Measurements from ENCODE around the gene BFSP1.
A peak's percentile ranks its signal among the peaks of the same experiment; 100 is the strongest.

The BFSP1 gene

DNA sequence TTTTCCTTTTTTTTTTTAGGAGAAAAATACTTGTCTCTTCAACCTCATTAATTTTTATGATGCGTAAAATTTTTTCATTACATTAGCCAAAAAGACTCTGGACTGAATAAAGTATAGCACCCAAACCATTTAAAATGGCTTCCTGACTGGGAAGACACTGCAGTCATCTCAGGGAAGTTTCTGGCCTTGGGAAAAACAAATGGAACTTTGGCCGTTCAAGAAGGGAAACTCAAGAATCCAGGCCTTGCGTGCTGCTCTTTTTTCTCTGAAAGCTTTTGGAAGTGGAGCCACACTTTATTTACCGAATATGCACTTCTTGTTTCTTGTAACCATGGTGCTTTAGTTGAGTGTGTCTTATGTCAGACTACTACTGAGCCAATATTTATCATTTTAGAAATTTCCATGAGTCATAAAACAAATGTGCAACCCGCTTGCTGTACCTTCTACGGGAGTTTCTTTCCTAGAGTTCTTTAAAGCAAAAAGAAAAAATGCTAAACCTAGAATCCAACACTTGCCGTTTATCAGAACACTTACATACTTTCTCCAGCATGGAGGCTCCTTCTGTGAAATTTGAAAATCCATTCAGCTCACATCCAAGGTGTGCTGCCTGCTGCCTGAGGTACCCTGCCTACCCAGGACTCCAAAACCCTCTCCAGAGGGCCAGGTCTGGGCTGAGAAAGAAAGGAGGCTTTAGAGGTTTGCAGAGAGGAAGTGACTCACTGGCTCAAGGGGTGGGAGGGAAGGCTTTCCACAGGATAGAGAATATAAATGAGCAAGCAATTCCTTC lies 27.2 kb upstream of the BFSP1 start:
- peak; percentile 85 for DNase-seq (ENCODE audit: low spot score)
- peak; percentile 79 for FAIRE-seq

- FAIRE-seq (peak; percentile 17), DNase-seq (ENCODE audit: low spot score) (peak; percentile 49)
Observed at GRCh38 chr20:17557675-17558006, 26.5 kb upstream of the BFSP1 start.

DNA sequence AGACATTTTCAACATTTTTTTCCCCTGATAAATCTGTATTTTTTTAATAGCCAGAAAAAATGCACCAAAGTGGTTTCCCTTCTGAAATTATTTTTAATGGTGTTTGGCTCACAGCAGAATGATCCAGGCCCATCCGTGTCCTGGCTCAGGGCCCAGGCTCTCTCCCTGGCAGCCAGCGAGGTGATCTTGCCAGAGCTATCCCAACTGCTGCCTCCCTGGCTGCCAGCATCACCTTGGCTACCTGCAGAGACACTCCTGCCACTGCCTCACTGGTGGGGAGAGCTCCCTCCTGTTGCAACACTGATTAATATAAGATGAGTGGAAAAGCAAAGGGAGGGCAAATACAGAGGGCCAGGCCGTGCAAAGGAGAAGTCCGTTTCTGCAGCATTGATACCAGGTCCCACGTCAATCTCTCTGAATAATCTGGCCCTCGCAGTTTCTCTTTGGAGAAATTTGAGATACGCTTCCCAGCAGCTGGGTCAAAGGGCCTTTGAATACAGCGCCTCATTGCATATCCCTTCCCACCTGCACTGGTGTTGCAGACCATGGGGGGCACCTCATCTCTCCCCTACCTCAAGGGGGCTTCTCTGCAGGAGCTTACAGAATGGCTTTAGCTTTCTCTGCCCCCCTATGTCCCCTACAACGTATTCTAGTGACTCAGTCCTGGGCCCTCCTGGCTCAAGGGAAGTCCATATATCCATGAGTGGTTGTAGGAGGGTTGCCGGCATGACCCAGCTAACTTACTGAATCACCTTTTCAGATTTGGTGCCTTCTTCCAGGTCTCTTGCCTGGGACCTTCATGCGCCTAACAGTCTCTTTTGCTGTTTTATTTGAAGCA lies 25.9 kb upstream of the BFSP1 start:
- DNase-seq (ENCODE audit: low spot score), result no peak
- no peak for FAIRE-seq

- FAIRE-seq (no peak), DNase-seq (ENCODE audit: low spot score) (no peak)
Observed at GRCh38 chr20:17555106-17555505, 23.9 kb upstream of the BFSP1 start.

- DNase-seq (ENCODE audit: low spot score) (no peak), FAIRE-seq (no peak)
Observed at GRCh38 chr20:17549131-17549530, 18.0 kb upstream of the BFSP1 start.

GRCh38 chr20:17545127-17545526 lies 13.9 kb upstream of the BFSP1 start:
- no peak for FAIRE-seq
- no peak for DNase-seq (ENCODE audit: low spot score)

GRCh38 chr20:17543531-17544131 lies 12.5 kb upstream of the BFSP1 start:
- FAIRE-seq (no peak), DNase-seq (ENCODE audit: low spot score) (no peak)

- FAIRE-seq, result no peak
- DNase-seq (ENCODE audit: low spot score), result no peak
Observed at GRCh38 chr20:17542993-17543412, 11.8 kb upstream of the BFSP1 start.

GRCh38 chr20:17542481-17542880 lies 11.3 kb upstream of the BFSP1 start:
- FAIRE-seq, result no peak
- no peak for DNase-seq (ENCODE audit: low spot score)

GRCh38 chr20:17541996-17542395 lies 10.8 kb upstream of the BFSP1 start:
- DNase-seq (ENCODE audit: low spot score) (no peak), FAIRE-seq (no peak)

DNA sequence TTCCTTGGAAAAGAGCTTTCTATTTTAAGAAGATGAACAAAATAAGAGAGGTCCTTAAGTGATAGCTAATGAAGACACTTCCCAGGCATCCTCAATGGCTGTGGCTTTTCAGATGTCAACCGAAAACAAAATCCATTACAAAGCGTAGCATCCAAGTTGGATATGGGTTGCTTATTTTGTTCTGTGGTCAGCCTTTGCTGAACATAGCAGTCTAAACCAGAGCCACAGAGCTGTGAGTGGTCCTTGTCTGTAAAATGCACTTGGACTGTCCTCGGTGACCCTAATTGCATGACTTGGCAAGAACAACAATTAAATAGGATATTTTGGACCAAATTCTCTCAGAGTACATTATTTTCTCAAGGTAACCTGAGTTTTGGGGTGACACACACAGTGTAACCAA lies 10.4 kb upstream of the BFSP1 start:
- DNase-seq (ENCODE audit: low spot score) (no peak), FAIRE-seq (no peak)

- DNase-seq (ENCODE audit: low spot score), result peak; percentile 30
- no peak for FAIRE-seq
Observed at GRCh38 chr20:17538517-17539170, 7.5 kb upstream of the BFSP1 start.

GRCh38 chr20:17537959-17538358 lies 6.8 kb upstream of the BFSP1 start:
- DNase-seq (ENCODE audit: low spot score) (no peak), FAIRE-seq (no peak)

DNA sequence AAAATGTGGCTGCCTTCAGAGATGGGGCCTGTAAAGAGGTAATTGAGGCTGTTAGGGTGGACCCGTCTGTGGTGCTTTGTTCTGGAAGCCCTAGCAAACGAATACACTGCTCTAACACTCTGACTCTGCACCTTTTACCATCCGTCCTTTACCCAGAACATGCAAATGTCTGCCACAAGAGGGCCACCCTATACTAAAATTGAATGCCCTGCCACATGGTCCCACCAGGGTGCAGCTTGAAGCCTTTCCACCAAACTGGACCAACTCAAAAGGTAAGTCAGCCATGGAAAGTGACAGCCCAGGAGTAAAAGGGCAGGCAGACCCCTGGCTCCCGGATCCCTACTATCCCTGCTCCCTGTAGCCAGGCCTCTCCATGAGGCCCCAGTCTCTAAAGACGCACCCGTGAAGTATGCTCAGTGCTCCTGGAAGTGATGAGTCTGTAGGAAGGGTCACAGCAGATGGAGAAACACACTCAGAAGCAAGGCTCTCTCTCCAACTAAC lies 5.8 kb upstream of the BFSP1 start:
- peak; percentile 44 for DNase-seq (ENCODE audit: low spot score)
- no peak for FAIRE-seq

GRCh38 chr20:17534077-17534476 lies 2.9 kb upstream of the BFSP1 start:
- no peak for FAIRE-seq
- no peak for DNase-seq (ENCODE audit: low spot score)

- FAIRE-seq (no peak), DNase-seq (ENCODE audit: low spot score) (no peak)
Observed at GRCh38 chr20:17533396-17533795, 2.2 kb upstream of the BFSP1 start.

DNA sequence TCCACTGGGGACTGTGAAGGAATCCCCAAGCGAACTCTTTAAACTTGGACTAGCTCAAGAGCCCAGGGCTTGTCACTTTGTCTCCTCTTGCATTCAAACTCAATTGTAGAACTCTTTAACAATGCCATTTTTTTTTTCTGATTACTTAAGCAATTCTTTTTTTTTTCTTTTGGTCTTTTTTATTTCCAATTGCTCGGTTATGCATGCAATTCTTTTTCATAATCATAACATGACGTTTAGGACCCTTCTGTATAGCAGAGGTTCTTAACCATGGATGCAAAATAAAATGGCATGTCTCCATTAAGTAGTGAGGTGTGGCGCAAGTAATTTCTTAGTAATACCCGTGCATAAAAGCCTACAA lies 466 bp upstream of the BFSP1 start:
- no peak for FAIRE-seq

GRCh38 chr20:17530153-17530552 lies 1.0 kb downstream of the BFSP1 start:
- DNase-seq (ENCODE audit: low spot score) (no peak), FAIRE-seq (no peak)

More for the DNA sequence above, 466 bp upstream of the BFSP1 start:
- no peak for DNase-seq (ENCODE audit: low spot score)

DNA sequence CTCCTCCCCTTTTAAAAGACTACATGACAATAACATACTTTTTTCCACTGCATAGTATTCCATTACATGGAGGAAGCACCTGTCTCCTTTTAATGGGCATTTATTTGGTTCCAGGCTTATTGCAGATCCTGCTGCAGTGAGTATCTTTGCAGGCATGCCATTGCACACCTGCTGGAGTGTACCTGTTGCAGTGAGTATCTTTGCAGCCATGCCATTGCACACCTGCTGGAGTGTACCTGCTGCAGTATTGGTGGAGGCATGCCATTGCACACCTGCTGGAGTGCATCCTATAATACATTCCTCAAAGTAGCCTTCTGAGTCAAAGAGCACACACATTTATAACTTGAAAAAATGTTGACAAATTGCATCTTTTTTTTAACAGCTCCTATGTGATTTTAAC lies 1.6 kb downstream of the BFSP1 start:
- DNase-seq (ENCODE audit: low spot score) (no peak), FAIRE-seq (no peak)

- FAIRE-seq, result no peak
- DNase-seq (ENCODE audit: low spot score), result peak; percentile 7
Observed at GRCh38 chr20:17525650-17526049, 5.5 kb downstream of the BFSP1 start.

DNA sequence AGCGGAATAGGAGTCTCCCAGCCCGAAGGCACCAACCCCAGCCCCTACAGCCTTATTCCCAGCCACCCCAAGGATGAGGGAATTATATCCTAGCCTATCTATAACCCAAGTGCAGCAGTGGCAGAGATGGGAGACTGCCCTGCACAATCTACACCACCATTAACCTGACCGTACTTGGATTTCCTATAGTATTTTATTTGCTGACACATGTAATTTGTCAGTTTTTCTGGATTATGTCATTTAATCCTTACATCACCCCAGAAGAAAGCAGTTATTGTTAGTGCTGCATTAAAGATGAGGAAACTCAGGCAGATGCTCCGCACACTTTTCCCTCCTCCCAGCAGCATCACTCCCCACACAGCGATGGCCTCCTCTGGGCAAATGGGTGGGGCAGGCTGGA lies 6.0 kb downstream of the BFSP1 start:
- DNase-seq (ENCODE audit: low spot score) (no peak), FAIRE-seq (no peak)

DNA sequence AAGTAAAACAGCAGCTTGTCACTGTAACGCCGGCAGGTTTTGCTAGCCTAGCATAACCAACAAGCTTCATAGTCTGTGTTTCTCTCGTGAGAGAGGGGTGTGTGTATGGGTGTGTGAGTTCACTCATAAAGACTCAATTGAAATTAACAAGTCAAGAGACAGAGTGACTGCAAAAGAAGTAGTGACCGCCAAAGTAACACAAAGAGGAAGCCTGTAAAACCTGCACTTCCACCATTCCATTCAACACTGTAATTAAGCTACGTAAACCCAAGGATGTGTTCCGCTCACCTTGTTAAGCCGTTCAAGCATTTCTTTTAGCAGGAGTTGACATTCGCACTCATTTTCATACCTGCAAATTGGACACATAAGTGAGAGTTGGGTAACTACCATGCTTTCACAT lies 6.6 kb downstream of the BFSP1 start:
- FAIRE-seq, result no peak
- no peak for DNase-seq (ENCODE audit: low spot score)

Data from RCC 7860 (cell line).